ENCODE measurements around the gene NOPCHAP1.

DNA sequence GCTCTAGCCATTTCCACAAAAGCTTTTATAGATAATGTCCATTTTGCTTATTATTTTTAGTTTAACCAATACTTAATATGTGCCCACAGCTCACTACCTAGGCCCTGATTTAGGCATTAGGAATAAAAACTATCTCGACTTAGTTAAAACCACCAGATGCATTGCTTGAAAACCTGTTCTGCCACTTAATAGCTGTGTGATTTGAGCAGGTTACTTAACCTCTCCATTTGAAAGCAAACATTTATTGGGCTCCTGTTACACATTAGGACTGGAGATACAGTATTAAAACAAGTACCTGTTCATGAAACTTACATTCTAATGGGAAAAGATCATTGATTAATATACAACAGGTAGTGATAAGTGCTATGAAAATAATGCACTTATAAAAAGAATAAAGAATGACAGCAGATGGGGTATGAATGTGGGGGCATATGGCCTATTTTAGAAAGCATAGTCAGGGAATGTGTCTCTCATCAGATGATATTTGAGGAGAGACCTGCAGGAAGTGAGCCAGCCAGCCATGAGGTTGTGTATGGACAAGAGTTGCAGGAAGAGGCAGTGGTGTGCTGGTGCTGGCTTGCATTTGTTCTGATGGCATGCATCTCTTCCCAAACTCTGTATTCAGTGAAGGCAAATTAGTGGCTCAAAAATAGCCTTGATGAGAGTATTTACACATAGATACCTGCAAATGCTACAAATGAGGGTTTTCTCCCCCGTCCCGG lies 34.3 kb downstream of the NOPCHAP1 start:
- no peak for TF ChIP-seq CTCF (IDR thresholded peaks at IDR 0.05)
- no peak for TF ChIP-seq POLR2A (IDR thresholded peaks at IDR 0.05)
